ENCODE data around the gene GPER1.

DNA sequence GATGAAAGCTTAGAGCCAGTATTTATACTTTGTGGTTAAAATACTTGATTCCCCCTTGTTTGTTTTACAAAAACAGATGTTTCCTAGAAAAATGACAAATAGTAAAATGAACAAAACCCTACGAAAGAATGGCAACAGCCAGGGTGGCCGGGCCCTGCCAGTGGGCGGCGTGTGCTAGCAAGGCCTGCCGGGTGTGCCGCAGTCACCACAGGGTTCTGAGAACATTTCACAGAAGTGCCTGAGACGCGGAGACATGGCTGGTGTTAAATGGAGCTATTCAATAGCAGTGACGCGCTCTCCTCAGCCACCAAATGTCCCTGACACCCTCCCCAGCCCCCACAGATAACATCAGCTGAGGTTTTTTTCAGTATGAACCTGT, 29.1 kb upstream of the GPER1 start:
- TF ChIP-seq POLR2A (IDR thresholded peaks at IDR 0.05; ENCODE audit: low read length), result no peak
- TF ChIP-seq GATA1 (IDR thresholded peaks at IDR 0.05; ENCODE audit: low read depth, low read length), result no peak

Data from erythroblast (primary cell).